Activated T-cell treated with anti-CD3 and anti-CD28 coated beads for 1 hour (primary cell): ENCODE data around the gene NFIC.
"Not testable (repeated sequence)": the region's sequence is repeated elsewhere in the genome, so short reads cannot be mapped to it uniquely, and the experiment has no call there.

Experiments
- DNase-seq: peaks from one replicate; pipeline ENCODE4 v3.0.0-alpha.2; 2020; ENCODE audit warnings: low read depth

The NFIC gene

DNA sequence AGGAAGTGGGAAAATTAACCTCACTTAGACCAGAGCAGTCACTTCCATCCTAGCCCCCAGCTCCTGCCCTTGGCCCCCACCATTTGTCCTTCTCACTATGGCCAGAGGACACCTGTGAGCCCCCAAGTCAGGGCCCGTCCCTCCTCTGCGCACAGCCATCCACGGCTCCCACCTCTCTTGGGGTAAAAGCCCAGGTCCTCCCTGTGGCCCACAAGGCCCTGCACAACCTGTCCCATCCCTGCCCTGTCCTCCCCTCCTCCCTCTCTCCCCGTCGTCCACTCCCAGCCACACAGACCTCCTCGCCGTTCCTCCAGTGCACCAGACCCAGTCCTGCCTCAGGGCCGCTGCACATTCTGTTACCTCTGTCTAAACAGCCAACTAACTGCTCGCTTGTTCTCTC, 60.0 kb downstream of the NFIC start:
- no peak for DNase-seq

DNA sequence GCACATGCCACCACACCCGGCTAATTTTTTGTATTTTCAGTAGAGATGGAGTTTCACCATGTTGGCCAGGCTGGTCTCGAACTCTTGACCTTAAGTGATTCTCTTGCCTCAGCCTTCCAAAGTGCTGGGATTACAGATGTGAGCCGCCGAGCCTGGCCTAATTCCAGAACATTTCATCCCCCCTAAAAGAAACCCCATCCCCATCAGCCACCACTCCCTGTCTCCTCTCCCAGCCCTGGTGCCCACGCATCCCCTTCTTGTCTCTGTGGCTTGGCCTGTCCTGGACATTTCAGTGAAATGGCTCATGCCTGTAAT, 63.9 kb downstream of the NFIC start:
- DNase-seq = not testable (repeated sequence)

DNA sequence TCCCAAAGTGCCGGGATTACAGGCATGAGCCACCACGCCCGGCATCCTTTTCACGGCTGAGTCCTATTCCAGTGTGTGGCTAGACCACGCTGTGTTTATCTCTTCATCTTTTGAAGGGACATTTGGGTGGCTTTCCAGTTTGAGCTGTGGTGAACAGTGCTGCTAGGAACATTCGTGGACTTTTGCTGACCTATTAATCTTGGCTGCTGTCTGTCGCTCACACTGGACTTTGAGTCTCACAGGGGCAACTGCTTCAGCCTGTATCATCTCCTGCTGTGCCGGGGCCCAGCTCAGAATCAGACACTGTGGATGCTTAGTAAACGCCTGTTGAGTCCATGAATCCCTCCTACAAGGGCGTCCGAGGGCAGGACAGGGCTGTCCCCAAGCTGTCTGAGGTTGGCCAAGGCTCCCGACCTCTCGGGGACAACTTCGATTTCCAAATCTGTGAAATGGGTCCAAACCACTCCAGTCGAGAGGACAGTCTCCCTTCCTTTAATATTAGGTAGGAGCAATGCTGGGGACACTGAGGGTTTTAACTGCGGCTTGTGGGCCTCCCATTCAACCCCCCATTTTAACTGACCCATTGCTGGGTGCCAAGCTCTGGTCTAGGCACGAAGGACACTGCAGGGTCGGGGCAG, 65.5 kb downstream of the NFIC start:
- DNase-seq = no peak

DNA sequence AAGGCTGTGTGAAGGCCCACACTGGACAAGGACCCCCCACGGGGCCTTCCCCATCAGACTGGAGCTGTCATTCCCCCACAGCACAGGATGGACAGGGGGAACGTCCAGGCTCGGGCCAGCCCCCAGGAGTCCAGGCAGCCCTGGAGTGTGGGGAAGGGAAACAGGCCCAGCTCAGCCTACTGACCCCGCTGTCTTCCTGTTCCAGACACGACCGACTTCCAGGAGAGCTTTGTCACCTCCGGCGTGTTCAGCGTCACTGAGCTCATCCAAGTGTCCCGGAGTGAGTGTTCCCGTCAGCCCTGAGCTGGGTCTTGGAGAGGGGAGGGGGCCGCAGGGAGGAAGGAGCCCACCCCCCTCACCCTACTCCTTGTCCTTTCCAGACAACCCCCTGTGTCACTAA, 66.9 kb downstream of the NFIC start:
- no peak for DNase-seq

DNA sequence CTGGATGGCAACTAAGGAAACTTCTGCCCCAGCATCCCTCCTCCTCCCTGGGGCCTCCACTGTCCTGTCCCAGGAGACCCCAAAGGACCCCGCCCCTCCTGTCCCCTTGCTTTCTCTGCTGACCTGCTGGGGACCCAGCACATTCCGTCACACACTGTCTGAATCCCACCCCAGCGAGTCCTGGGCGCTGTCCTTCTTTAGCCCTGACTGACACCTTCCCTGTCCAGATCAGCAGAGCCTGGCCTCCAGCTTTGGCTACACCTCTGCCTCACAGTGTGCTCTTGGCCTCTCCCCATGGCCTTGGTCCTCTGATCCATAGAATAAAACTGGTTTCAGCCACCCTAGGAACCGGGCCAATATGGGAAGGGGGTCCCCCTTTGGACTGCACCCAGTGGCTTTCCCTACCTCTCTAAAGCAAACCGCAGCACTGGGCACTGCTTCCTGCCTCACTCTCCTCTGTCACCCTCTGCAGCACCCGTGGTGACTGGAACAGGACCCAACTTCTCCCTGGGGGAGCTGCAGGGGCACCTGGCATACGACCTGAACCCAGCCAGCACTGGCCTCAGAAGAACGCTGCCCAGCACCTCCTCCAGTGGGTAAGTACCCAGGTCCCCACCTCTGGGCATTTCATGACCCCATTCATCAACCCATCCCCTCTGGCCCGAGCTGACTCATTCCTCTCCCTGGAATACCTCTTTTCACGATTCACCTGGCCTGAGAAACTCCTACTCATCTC, 67.6 kb downstream of the NFIC start:
- no peak for DNase-seq

DNA sequence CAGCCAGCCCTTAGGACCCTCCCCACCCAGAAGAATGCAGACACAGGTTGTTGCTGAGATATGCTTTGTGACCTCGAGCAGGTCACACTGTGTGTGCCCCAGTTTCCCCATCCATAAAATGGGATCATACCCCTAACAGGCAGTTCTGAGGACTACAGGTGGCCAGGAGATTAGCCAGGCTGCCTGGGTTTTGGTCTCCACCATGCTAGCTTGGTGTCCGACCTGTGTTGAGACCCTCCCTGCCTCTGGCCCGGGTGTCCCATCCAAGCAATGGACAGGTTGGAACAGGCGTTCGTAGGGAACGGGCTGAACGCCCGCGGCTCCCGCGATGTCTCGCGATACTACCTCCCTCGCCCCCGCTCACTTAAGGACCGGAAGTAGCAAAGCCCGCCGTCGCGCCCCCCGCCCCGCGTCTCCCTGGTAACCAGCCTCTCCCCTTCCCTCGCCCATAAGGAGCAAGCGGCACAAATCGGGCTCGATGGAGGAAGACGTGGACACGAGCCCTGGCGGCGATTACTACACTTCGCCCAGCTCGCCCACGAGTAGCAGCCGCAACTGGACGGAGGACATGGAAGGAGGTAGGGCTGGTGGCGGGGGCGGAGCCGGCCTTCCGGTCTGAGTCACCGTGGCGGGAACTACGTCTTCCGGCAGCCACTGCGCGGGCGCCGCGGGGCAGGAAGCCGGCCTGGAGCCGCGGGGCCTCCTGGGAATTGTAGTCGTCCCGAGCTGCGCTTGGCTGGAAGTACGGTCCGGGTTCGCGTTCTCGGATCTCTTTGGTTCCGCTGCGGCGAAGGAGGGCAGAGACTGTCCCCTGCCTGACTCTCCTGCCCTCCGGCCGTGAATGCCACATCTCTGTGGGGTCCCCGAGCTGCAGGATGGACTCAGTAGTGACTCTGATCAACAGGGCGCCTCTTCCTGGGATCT, 68.5 kb downstream of the NFIC start:
- DNase-seq = peak; percentile 92

DNA sequence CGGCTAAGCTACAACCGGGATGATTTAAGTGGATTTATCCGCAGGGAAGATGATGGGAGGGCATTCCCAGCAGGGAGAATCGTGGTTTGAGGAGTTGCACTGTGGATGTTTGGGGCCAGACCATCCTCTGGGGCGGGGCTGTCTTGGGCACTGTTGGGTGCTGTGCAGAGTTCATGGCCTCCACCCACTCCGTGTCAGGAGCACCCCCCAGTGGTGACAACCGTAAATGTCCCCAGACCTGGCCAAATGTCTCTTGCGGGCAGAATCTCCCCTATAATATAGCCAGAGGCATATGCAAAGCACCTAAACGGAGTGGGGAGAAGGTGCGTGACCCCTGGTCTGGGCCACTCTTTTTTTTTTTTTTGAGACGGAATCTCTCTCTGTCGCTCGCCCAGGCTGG, 73.7 kb downstream of the NFIC start:
- peak; percentile 39 for DNase-seq

DNA sequence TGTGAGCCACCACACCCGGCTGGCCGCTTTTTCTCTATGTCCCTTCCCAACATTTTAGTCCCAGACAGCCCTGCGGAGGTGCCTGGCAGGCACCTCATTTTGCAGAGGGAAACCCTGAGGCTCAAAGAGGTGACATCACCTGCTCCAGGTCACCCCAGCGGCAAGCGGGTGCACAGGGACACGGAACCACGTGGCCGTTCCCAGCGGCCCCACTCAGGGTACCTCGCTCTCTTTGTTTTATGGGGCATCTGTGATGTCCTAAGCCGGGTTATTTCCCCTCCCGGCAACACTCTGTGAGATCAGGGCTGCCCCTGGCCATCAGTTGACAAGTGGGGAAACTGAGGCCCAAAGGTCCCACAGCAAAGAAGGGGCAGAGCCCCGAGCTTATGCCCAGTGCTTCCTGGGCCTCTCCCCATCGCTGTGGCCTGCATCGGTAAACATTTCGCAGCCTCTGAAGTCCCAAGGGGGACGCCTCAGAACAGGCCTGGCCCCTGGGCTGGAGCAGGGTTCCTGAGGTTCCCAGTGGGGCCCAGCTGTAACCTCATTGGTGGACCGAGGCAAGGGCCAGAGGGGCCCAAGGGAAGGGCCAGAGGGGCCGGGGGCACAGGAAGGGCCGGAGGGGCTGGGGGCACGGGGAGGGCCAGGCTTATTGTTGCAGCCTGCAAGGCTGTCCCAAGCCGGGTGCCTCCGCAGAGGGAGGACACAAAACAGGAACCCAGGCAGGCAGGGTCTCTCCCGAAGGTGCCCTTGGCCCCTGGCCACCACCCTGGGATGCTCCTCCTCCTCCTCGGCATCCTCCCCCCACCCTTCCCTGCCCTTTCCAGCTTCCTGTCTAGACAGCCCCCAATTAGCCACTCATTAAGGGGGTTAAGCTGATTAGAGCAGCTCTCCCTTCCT, 75.0 kb downstream of the NFIC start:
- DNase-seq = no peak

DNA sequence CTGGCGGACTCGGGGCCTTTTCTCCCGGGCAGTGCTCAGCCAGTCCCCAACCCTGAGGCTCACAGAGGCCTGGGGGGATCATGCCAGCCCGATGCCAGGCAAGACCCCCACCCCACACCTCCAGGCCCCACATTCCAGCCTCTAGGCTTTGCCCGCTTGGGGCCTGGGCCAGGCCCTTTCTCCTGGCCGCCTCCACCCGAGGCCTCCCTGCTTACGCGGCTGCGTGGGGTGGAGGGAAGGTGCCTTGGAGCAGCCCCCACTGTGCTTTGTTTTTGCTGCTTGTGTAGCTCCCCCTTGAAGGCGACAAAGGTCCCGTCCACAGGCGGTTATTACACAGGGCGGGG, 75.6 kb downstream of the NFIC start:
- no peak for DNase-seq

DNA sequence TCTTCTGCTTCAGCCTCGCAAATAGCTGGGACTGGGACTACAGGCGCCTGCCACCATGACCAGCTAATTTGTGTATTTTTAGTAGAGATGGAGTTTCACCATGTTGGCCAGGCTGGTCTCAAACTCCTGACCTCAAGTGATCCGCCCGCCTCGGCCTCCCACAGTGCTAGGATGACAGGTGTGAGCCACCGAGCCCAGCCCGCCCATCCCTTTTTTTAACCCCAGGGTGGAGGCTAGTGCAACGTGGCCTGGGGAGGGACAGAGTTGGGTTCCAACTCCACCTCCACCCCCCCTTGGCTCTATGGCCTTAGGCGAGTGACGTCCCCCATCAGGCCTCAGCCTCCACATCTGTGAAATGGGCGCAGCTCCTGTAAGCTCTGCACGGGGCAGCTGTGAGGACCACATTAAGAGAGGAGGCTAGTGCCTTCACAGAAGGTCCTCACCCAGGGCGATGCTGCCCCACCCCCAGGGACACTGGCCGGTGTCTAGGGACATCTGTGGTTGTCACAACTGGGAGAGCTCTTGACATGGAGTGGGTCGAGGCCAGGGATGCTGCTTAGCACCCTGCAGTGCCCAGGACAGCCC, 76.2 kb downstream of the NFIC start:
- no peak for DNase-seq

DNA sequence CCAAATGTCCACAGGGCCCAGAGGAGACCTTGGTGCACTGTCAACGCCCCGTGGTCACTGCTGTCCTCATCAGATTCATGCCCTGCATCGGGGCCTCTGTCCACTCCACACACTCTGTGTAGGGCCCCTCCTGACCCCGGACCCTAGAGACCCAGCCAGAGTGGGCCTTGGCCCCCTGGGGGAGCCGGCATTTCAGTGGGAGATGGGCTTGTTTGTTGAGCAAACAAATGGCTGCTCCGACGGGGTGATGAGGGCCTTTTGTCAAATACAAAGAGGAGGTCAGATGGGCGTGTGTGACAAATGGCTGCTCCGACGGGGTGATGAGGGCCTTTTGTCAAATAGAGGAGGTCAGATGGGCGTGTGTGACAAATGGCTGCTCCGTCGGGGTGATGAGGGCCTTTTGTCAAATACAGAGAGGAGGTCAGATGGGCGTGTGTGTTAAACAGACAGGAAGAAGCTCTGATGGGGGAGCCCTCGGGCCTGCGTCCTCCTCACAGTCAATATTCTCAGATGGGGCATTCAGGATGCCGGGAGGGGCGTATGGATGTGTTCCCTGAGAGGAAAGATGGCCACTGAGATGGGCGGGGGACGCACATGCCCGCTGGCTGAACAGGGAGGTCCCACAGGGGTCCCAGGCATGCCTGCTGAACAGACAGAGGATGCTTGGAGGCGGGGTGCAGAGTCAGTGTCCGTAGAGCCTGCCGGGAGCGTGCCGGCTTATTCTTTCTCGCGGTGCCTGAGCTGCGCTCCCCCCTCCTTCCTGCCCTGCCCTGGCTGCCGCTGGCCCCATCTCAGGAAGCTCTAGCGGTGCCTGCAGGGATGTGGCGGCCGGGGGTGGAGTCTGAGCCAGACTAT, 77.7 kb downstream of the NFIC start:
- no peak for DNase-seq

DNA sequence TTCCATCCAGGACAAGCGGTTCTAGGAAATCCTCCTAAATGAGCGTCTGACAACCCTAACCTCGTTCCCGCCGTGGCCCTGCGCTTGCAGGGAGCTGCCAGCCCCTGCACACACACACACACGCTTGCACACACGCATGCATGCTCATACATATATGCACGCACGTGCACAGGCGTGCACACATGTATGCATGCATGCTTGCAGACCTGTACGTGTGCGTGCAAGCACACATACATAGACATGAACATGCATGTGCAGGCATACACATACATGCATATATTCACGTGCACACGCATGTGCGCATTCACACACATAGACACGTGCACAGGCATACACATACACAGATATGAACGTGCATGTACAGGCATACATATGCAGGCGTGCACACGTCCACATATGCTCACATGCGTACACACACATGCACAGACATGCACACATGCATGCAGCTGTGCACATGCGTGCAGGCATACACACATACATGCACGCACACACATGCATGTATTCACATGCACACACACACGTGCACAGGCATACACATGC, 78.4 kb downstream of the NFIC start:
- no peak for DNase-seq

DNA sequence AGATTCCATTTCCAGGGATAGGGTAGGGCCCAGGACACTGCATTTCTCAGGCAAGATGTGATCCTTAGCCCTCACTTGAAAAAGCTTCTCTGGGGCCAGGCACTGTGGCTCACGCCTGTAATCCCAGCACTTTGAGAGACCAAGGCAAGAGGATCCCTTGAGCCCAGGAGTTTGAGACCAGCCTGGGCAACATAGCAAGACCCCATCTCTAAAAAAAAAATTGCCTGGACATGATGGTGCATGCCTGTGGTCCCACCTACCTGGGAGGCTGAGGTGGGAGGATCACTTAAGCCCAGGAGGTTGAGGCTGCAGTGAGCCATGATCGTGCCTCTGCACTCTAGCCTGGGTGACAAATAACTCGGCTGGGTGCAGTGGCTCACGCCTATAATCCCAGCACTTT, 80.3 kb downstream of the NFIC start:
- not testable (repeated sequence) for DNase-seq

DNA sequence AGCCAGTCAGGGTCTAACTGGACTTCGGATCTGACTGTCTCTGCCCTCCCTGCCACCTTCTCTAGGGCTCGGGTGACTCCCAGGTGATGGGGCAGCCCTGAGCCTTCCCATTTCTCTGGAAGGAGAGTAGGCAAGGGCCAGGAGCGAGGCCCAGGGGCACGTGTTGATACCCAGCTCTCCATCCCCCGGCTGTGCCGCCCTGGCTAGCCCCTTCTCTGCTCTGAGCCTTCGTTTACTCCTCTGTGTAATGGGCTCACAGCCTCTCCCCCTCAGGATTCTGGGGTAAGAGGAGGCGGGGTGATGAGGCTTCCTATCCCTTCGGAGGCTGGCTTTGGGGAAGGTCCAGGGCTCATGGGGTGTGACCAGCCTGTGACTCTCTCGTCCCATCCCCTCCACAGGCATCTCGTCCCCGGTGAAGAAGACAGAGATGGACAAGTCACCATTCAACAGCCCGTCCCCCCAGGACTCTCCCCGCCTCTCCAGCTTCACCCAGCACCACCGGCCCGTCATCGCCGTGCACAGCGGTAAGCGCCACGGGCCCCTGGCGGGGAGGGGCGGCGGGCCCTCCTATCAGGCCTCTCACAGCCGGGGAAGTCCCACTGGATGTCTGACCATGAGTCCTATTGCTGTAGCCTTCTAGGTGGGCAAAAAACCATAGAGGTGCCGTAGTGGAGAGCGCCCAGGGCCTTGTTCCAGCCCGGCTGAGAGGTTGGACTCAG, 82.4 kb downstream of the NFIC start:
- no peak for DNase-seq

DNA sequence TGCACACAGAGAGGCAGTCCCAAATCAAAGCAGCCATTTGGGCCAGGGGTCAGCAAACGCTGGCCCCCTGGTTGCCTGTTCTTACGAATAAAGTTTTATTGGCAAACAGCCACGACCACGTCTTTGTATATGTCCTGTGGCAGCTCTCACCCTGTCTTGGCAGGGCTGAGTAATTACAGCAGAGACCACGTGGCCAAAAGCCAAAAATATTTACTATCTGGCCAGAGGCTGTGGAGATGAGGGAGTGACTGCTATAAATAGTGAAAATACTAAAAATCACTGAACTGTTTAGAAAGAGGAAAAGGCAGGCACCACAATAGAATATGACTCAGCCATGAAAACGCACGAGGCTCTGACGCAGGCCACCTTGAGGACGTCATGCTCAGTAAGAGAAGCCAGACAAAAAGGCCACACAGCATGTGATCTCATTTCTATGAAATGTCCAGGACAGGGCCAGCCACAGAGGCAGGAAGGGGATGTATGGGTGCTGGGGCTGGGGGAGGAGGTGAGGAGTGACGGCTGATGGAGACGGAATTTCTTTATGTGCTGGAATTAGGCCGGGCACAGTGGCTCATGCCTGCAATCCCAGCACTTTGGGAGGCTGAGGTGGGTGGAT, 84.5 kb downstream of the NFIC start:
- no peak for DNase-seq

DNA sequence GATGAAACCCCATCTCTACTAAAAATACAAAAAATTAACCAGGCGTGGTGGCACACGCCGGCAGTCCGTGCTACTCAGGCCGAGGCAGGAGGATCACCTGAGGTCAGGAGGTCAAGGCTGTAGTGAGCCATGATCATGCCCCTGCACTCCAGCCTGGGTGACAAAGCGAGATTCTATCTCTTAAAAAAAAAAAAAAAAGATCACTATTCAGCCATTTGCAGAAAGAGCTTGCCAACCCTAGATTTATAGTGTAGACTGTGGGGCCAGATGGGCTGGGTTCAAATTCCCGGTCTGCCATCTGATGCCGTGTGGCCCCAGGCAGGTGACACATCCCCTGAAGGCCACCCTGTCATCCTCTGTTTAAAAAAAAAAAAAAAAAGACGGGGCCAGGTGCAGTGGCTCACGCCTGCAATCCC, 85.1 kb downstream of the NFIC start:
- DNase-seq = no peak

DNA sequence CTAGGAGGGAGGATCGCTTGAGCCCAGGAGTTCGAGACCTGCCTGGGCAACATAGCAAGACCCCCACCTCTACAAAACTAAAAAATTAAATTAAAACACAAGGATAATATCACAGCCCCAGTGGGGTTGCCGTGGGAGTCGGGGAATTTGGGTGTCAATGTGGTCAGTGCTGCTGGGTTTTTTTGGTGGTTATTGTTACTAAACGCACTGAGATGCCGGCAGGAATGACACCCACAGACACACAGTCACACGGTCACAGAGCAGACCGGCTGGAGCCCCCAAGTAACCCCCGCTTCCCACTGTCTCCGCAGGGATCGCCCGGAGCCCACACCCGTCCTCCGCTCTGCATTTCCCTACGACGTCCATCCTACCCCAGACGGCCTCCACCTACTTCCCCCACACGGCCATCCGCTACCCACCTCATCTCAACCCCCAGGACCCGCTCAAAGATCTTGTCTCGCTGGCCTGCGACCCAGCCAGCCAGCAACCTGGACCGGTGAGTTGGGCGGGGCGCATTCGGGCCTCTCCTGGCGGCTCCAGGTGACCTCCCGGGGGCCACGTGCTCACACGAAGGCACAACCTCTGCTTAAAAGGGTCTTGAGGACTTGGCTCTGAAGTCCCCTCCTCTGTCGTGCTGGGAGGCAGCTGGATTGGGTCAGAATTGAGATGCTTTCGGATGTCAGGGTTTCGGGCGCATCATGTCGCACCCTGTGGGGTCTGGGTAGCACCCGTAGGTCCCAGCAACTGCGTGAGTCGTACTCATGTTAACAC, 86.0 kb downstream of the NFIC start:
- no peak for DNase-seq

DNA sequence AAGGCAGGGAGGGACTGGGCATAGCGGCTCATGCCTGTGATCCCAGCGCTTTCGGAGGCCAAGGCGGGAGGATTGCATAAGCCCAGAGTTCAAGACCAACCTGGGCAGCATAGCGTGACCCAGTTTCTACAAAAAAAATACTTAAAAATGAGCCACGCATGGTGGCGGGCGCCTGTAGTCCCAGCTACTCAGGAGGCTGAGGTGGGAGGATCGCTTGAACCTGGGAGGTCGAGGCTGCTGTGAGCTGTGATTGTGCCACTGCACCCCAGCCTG, 86.5 kb downstream of the NFIC start:
- not testable (repeated sequence) for DNase-seq

DNA sequence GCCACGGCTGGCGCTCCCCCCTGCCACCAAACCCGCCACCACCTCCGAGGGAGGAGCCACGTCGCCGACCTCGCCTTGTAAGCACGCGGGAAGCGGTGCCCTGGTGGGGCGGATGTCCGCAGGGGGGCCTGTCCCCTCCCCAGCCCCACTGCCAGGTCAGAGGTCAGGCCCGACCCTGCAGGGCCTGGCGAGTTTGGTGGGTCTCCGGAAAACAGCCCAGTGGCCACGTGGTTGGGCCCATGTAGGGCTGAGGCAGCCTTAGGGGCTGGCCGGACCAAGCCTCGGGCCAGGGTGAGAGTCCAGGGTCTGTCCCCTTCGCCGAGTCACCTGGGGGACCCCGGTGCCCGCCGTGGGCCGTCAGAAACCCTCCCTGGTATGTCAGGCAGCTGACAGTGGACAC, 87.5 kb downstream of the NFIC start:
- DNase-seq = no peak
